Measurements from ENCODE around the gene MCTP1.

The MCTP1 gene

DNA sequence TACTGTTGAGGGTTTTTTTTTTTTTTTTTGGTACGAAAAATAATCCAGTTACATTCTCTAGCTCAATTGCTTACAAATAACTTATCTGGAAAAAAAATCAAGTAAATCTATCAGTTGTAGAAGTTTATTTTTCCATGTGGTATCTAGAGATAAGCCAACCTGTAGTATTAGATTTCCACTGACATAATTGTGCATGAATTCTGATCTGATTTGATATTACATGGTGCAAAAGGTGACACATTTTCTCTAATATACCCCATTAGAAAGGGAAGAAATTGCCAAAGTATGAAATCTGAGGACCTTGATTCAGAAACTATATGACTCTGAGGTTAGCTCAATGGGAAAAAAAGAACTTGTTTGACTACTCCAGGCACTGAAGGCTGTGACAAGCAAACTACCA is 524.9 kb downstream of the MCTP1 start:
- DNase-seq (ENCODE audit: low read depth) = no peak

DNA sequence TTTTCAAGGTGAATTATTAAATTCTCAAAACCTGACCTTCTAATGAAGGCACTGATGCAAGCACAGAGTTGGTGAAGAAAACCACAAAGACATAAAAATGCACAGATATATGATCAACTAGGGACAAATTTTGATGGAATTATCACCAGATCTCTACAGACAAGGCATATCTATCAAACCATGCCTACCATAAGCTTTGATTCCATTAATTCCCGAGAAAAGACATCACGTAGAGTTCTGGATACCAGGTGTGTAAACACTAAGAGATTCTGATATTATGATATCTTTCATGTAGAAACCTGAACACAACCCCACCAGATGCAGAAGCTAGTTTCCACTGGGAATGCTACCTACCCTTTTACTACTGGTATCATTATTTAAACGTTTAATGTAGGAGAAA is 525.9 kb downstream of the MCTP1 start:
- no peak for DNase-seq (ENCODE audit: low read depth)

DNA sequence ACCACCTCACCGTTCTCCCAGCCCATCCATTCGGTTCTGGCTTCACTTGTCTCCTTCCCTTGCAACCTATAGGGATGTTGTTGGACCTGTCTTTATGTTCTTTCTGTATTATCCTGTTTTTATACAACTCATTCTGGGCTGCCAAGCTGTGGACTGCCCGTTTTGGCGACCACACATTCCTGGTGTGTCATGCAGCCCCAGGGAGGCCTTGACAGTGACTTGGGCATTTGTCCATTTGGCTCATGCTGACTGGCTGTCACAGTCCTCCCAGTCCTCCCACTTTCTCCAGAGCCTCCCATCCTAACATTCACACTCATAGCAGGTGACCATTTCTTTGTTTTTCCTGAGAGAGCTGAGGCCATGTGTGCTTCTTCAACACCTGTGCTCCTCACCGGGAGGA is 530.1 kb downstream of the MCTP1 start:
- no peak for DNase-seq (ENCODE audit: low read depth)

DNA sequence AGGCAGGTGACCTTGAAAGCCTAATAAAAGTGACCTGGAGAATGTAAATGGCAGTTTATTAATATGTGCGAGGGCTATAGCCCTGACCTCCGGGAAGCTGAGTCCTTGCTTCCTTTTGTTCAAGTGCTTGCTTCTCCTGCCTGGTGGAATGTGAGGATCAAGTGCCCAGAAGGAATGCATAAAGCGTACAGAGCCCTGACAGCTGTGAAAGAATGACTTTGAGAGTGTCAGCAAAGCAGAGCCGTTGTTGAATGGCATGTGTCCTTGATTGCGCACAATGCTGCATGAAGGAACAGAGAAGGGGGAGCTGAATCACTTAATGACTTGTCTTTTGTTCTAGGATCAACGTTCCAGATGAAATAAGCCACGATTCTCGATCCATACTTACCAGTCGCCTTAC is 533.4 kb downstream of the MCTP1 start:
- no peak for DNase-seq (ENCODE audit: low read depth)

DNA sequence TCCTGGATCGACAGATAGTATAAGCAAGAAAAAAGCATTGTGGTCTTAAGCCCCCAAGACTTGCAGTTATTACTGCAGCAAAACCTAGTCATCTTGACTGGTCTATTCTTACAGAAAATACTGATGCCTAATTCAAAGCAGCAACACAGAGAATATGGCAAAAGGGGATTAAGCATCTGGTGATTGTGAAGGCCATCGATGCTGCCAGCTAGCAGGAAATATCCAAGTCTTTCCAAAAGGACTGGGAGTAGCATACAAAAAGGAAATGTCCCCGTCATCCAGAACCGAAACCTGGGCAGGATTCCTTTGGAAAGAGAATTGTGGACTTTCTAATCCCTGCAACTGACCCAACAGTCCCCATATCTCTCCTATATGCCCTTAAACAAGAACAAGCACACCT is 534.2 kb downstream of the MCTP1 start:
- DNase-seq (ENCODE audit: low read depth) = no peak

DNA sequence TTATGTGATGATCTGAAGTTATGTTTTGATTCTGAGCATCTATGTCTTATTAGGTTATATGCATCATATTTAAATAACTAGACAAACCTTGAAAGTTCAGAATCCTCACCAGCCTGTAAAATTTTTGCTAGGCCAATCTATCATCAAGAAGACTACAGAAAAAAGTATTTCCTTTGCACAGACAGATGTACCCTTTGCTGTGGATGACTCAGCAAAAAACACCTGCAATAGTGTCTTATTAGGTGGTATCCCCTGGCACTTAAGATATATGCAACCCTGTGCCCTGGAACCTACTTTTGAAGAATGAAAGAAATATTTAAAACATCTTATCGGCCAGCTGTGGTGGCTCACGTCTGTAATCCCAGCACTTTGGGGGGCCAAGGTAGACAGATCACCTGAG is 535.9 kb downstream of the MCTP1 start:
- no peak for DNase-seq (ENCODE audit: low read depth)

DNA sequence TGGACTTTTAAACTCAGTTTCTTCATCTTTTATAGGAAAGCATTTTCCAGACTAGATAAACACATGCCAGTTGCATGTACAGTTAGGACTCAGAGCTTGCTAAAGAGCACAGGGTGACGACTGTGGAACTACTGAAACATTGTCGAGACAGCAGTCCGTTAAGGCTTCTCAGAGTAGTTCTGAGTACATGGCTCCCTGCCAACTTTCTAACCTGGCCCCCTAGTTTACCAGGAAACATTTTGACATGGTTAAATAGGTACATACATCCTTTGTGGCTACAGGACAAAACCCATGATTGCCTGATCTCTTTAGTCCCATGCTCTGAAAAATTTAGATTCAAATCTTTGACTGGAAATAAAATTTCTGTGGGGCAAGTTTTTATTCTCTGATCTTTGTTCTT is 536.7 kb downstream of the MCTP1 start:
- no peak for DNase-seq (ENCODE audit: low read depth)

DNA sequence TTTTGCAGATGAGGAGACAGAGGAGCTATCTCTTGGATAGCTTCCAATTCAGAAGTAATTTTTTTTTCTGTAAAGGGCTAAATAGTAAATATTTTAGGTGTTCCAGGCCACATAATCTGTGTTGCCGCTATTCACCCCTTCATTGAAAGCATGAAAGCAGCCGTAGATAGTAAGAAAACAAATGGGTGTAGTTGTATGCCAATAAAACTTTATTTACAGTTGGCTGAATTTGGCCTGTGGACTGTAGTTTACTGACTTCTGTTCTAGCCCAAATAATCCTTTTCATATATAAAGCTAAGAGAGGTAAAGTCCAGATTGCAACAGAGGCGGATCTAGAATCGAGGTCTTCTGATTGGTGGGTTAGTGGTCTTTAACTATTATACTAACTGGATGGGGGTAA is 537.5 kb downstream of the MCTP1 start:
- DNase-seq (ENCODE audit: low read depth) = no peak

DNA sequence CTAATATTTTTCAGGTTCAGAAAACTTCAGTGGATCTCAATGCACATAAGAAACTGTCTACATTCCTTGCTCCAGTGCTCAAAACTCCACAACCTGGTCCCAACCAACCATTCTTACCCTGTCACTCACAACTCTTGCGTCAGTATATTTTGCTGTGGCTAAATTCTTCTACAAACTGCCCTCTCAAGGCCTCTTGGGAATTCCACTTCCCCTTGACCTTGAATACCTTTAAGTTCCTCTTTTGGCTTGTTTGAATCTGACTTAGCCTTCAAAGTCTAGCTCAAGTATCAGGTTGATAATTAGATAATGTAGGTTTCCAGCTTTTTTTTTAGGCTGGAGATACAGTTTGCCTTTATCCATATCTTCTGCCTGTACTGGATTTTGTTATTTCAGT is 538.2 kb downstream of the MCTP1 start:
- no peak for DNase-seq (ENCODE audit: low read depth)

DNA sequence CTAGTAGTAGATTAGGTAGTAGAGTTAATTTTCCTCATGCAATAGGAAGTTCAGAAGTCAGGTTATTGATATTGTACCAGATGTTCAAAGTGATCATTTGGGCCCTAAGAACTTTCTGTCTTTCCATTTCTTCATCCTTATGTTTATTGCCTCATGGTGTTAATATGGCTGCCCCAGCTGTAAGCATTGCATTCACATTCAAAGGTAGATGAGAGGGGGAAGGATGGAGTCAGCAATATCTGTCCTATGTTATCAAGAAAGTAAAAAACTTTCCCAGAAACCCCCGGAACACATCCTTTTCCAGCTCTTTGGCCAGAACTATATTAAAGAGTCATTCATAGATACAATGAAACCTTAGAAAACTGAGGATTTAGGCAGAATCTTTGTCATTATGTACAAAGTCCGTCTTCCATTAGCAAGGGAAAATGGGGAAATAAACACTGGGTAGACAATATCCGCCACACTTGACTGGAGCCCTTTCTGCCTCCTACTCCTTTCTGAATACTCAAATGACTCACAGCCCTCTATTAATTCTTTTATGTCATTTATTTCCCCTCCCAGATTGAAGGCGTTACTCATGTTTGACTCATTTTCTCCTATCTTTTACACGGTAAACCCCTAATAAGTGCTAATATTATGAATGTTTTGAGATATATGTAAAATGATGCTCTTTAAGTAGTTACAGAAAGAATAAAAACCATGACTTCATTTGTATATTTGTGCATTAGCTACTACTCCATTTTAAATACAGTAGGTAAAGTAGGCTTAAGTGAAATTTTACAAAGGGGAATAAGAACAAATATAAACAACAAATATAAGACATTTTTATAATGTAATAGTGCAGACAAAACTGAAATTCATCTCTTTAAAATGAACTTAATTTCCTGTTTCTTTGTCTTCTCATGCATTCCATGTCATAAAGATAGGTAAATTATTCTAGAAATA is 538.8 kb downstream of the MCTP1 start:
- DNase-seq (ENCODE audit: low read depth) = no peak

DNA sequence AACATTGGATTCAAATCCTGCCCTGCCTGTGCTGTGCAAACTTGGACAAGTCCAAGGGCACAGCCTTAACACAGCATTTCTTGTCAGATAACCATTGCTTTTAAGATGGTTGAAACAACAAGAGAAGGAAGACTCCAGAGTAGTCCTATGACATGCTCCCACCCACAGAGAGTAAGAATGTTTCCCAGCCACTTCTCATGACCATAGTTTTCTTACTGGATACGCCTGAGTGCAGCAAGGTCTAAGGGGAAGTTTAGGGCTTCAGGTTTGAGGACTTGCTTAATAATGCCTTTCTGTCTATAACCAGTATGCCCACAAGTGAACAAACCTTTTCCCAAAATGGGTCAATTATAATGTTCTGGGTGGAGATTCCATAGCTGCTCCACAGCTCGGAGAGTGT is 540.0 kb downstream of the MCTP1 start:
- DNase-seq (ENCODE audit: low read depth) = no peak

DNA sequence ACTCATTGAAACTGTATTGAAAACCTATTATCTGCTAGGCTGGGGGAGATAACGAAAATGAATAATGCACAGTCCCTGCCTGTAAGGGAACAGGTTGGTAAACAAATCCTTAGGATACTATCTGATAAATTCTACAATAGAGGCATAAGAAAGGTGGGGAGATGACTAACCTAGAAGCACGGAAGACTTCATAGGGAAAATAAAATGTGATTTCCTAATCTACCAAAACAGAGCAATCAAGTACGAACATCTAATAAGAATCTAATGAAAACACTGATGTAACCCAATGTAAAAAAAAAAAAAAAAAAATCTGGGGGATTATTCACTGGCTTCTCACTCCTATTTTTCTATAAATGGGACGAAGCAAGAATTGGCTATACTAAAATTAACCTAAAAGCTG is 542.0 kb downstream of the MCTP1 start:
- no peak for DNase-seq (ENCODE audit: low read depth)

DNA sequence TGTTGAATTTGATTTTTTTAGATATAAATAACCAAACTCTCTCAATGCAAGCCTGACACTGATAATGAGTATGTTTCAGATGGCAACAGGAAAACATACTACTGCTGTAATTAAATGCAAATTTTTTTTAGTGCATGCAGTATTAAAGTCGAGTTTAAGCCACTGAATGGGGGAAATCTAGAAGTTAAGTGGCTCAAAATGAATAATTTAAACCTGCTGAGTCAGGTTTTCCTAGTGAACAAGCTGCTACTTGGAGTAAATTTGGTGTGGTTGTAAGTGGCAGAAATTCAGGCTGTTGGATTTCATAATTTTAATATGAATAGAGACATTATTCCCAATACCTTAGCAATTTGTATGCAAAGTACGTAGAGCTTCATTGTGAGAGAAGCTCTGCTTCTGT is 544.6 kb downstream of the MCTP1 start:
- no peak for DNase-seq (ENCODE audit: low read depth)

DNA sequence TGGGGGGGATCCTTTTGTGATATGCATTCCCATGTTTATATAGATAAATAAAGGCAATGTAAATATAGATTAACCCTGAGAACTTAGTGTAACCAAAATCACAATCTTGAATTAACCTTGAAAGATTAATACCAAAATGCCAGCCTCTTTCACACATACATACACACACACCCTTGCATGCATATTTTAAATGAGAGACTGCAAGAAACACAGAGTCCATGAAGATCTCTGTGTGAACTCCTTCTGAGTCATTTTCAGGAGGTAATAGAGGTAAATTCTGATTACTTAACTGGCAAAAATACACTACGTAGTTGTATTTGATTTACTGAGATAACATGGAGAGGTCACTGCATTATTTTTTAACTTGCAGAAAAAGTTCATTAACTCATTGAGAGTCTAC is 548.4 kb downstream of the MCTP1 start:
- no peak for DNase-seq (ENCODE audit: low read depth)

DNA sequence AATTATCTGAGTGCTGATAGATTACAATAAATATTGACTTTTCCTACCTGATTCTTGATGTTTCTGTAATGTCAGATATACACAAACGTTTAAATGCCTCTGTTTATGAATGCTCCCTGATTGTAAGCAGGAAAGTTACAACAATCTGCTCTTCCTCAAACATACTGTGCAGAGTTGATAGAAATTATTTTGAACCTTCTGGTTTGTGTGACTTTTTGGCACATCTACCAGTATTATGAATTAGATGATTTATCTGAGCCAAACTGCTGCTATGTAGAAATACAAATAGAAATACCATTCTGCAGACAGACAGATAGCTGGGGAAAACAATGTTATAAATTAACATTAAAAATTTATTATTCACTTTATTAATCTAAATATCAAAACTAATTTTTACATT is 553.4 kb downstream of the MCTP1 start:
- no peak for DNase-seq (ENCODE audit: low read depth)

DNA sequence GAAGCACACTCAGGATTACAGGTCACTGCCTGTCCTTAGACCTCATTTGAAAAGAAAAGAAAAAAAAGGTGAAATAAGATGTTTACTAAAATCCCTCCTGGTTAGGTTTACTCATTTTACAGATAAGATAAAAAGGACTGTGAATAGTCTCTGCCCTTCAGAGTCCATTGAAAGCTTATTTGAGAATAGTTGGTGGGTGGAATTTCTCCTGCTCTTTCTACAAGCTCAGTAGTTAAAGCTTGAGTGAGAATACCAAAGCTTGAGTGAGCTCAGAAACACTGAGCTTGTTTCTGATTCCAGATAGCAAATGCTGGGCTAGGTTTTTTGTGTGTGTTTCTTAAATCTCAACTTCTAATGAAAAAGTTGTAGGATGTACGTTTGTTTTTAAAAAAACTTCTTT is 559.8 kb downstream of the MCTP1 start:
- DNase-seq (ENCODE audit: low read depth) = no peak

DNA sequence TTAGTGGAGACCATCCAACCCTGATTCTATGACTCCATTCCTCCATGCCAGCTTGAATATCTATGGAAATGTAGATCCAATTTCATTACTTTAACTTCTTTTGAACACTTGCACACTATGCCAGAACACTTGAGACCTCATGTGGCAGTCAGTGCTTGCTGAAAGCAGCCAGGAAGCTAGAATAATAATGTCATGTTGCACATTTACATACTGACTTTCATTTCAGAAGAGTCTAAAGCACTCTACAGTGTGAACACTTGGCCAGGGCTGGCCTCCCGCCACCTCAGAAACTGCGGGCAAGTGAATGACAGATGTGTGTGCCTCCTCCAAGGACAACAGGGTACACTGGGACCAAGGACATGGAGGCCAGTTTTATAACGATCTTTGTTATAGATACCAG is 569.1 kb downstream of the MCTP1 start:
- no peak for DNase-seq (ENCODE audit: low read depth)

DNA sequence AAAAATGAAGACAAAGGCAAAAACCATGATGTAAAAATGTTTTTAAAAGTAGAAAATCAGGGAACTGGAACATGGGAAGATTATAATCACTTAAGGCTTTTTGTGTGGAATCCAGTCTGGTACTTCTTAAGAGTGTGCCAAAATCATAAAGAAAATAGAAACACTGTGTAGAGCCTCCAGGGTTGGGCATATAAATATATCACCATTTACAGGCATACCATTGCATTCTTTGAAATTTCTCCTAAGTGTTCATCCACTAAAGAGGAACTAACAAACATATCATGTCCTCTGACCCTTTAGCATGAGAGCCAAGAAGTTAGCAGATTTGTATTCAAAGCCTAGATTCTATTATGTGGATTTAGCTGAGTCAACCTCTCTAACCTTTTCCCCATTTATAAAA is 573.1 kb downstream of the MCTP1 start:
- DNase-seq (ENCODE audit: low read depth) = no peak

DNA sequence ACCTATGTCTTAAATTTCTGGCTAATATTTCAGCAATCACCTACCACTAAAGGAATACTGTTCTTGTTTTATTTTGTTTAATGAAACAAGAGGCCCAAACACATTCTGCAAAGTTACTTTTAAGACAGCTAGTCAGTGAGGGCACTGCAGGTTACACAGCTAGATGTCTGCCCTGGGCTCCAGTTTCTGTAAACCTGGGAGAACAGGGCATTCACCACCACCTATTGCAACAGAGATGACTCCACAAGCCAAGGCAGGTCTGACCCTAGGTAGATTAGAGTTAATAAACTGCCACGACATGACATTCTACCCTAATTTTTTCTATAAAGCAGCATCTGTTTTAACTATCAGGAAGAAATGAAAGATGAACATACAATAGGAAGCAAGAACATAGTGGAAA is 575.6 kb downstream of the MCTP1 start:
- no peak for DNase-seq (ENCODE audit: low read depth)

DNA sequence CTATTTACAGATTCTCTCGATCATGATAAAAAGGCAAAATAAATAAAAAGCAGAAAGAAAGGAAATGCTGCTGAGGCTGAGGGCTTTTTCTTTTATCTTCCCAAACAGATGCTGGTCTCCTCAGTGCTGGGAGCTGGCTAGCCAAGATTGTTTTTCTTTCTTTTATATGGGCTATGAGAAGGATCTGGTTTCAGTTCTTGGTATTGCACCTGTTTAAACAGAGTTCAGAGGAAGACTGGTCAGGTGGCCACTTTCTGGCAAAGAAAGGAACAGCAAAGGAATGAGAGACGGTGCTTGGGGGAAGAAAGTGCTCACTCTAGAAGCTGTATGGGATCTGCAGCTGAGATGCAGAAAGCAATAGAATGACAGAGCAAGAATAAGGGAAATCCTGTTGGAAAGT is 577.5 kb downstream of the MCTP1 start:
- no peak for DNase-seq (ENCODE audit: low read depth)

DNA sequence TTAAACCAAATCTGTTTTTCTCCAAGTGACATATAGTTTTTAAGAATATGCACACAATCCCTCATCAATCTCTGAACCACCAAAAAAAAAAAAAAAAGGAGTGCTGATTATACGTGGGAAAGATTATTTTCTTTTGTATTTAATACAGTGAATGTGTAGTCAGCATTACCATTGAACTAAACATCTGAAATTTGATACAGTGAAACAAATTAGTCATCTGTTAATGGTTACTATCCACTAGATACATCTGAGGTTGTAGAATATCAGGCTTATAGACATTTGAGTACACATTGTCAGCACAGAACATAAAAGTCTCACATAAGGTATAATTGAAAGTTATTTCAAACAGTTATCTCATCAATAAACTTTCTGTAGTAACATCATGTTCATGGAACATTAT is 579.5 kb downstream of the MCTP1 start:
- no peak for DNase-seq (ENCODE audit: low read depth)

DNA sequence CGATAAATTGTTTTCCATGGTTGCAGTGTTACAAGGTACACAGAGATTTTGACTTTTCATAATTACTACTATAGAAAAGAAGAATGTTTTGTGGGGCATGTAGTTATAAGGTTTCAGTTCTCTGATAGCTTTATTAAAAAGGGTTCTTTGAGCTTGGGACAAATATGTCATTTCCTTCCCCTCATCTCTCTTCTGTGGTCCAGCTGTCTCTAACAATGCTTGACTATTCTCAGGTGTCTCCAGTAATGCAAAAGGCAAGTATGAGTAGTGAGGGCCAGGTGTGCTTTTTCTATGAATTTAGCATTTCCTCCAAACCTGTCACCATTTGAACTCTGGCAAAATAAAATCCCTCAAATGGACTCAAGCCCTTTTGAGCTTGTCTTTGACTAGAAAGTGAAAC is 582.2 kb downstream of the MCTP1 start:
- no peak for DNase-seq (ENCODE audit: low read depth)

DNA sequence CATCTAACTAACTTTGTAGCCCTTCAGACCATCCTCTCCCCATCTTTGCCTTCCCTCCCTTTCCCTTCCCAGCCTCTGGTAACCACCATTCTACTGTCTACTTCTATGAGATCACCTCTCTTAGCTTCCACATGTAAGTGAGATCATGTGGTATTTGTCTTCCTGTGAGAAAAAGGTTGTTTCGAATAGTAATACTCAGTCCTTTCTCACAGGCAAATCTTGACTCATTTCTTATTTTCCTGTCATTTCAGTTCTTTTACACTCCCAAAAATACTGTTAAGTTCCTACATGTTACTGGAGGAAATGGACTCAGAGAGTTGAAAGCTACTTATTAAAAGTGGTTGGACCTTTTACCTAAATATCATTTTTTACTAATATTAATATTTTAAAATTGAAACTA is 584.3 kb downstream of the MCTP1 start:
- DNase-seq (ENCODE audit: low read depth) = no peak

DNA sequence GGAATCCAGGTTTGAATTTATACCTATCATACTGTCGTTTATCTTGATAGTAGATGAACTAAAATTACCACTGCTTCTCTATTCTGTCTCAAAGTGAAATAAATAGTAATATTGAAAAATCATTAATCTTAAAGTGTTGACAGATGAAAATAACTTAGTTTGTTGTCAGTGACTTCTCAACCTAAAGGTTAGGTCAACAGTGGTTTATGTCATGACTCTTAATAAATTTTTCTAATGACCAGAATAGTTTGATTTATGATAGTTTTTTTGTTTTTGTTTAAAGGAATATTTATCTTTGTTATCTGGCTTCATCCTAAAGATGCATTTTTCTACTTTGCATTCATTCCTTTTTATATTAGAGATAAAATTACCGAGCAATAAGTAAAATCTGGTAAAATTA is 585.3 kb downstream of the MCTP1 start:
- no peak for DNase-seq (ENCODE audit: low read depth)
